Cardiac septum (tissue), 1 donor: ENCODE data around the gene TMEM145. TPM values are rescaled to one million over a fixed set of nuclear protein-coding genes. Genes with fewer than 3 reads are reported as not detected.

ENCODE experiments used
- DNase-seq: peaks from one replicate; pipeline ENCODE4 v3.0.0-alpha.2; 2020; ENCODE audit warnings: low spot score
- intact Hi-C: fragments of 100-400 bp; cut with DNase I; formaldehyde crosslinking; loops from one replicate; pipeline ENCODE4 v1.14.0; 2022
- microRNA-seq: library from miRNA; unstranded; fragments of <30 nt; microRNA quantifications from one replicate; pipeline ENCODE4 v1.2.0, GENCODE V29; 2020
- total RNA-seq: library from RNA; stranded (reverse); fragmentation: NEBNext Ultra II Directional; extraction: Animal tissue kit (Norgen Biotek cat#: 25700); gene quantifications from one replicate; pipeline ENCODE4 v1.2.1, GENCODE V29; 2021
- donor health status: DM: no; HTN: no; CAD: no.

The TMEM145 gene
- total RNA-seq, 1 donor from 2014 or later: 0.24 TPM

GRCh38 chr19:42370068-42370520, 57.0 kb downstream of the TMEM145 start:
- DNase-seq: no peak
- intact Hi-C loops: no loop called here

- intact Hi-C loops: no loop called here
- DNase-seq: no peak
Observed at GRCh38 chr19:42370626-42371175, 57.6 kb downstream of the TMEM145 start.

Small RNA genes lying within 50 kb of the gene (microRNA-seq; reads per million reads assigned to microRNA genes)
- gene MIR8077: not detected

Other genes starting within 250 kb of the TMEM145 start
- 4.6 TPM for gene GRIK5, start 243.1 kb upstream of the TMEM145 start, total RNA-seq
- gene ZNF574, start 237.1 kb upstream of the TMEM145 start, total RNA-seq: 8.3 TPM
- 0.51 TPM for gene POU2F2, start 180.9 kb upstream of the TMEM145 start, total RNA-seq
- 10.2 TPM for gene DEDD2, start 95.6 kb upstream of the TMEM145 start, total RNA-seq
- gene ZNF526, start 93.0 kb upstream of the TMEM145 start, total RNA-seq: 4.1 TPM
- 39.6 TPM for gene GSK3A, start 70.7 kb upstream of the TMEM145 start, total RNA-seq
- gene ERF, start 58.2 kb upstream of the TMEM145 start, total RNA-seq: 37.4 TPM
- gene CIC, start 44.1 kb upstream of the TMEM145 start, total RNA-seq: 51.3 TPM
- 0.16 TPM for gene PRR19, start 11.2 kb upstream of the TMEM145 start, total RNA-seq
- gene PAFAH1B3, start 10.7 kb upstream of the TMEM145 start, total RNA-seq: 4.0 TPM
- gene MEGF8, start 12.3 kb downstream of the TMEM145 start, total RNA-seq: 45.8 TPM
- 0.67 TPM for gene CNFN, start 77.0 kb downstream of the TMEM145 start, total RNA-seq
- gene LIPE, start 114.1 kb downstream of the TMEM145 start, total RNA-seq: 54.9 TPM
- gene CXCL17, start 129.6 kb downstream of the TMEM145 start, total RNA-seq: not detected
- gene CEACAM1, start 215.2 kb downstream of the TMEM145 start, total RNA-seq: 2.8 TPM